ENCODE results near the gene C1QTNF2. TPM values are rescaled to one million over a fixed set of nuclear protein-coding genes. Genes with fewer than 3 reads are reported as not detected.

The C1QTNF2 gene
- polyA plus RNA-seq, 3 donors = 0.90 to 1.2 (median 0.98) TPM

DNA sequence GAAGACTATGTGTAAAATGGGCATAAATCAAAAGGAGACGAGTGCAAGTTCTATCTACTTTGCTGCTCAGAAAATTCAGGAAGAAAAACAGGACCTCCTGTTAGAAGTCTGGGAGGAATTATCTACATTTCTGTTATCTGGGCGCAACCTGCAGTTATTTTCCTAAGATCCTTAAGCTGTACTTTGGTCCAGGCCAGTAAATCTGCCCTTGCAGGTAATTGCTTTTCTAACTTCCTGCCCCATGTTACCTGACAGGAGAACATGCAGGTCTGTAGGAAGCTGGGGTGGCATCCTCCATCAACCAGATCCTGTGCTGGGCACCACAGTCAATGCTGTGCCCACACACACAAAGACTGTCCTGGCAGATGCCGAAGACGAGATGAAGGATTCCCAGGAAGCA lies 63.7 kb downstream of the C1QTNF2 start:
- DNase-seq (ENCODE audit: low read depth in 3 of 3, low spot score in 2 of 3) = no peak

GRCh38 chr5:160305319-160305718 lies 65.1 kb downstream of the C1QTNF2 start:
- no peak for DNase-seq (ENCODE audit: low read depth in 3 of 3, low spot score in 2 of 3)

GRCh38 chr5:160303690-160304089 lies 66.7 kb downstream of the C1QTNF2 start:
- no peak for DNase-seq (ENCODE audit: low read depth in 3 of 3, low spot score in 2 of 3)

- no peak for DNase-seq (ENCODE audit: low read depth in 3 of 3, low spot score in 2 of 3)
These were observed 72.2 kb downstream of the C1QTNF2 start for GRCh38 chr5:160298189-160298588.

- no peak for DNase-seq (ENCODE audit: low read depth in 3 of 3, low spot score in 2 of 3)
These were observed 72.7 kb downstream of the C1QTNF2 start for GRCh38 chr5:160297776-160298175.

Other genes starting within 250 kb of the C1QTNF2 start
- under 1 TPM in 1 of 3 donors, not detected in 2; 0.23 TPM for gene FABP6, start 141.1 kb downstream of the C1QTNF2 start, polyA plus RNA-seq (ENCODE audit: insufficient read length in 3 of 3)
- gene CCNJL, start 58.1 kb downstream of the C1QTNF2 start, polyA plus RNA-seq (ENCODE audit: insufficient read length in 3 of 3) = 1 to 10 TPM; 7.0 to 8.5 (median 7.2) TPM
- gene FAM200C, start 29.4 kb upstream of the C1QTNF2 start, polyA plus RNA-seq (ENCODE audit: insufficient read length in 3 of 3) = 10 to 100 TPM; 13.4 to 15.3 (median 14.5) TPM
- gene SLU7, start 48.5 kb upstream of the C1QTNF2 start, polyA plus RNA-seq (ENCODE audit: insufficient read length in 3 of 3) = 10 to 100 TPM; 82.8 to 89.6 (median 83.6) TPM
- 10 to 100 TPM; 68.5 to 72.3 (median 71.7) TPM for gene PTTG1, start 51.2 kb upstream of the C1QTNF2 start, polyA plus RNA-seq (ENCODE audit: insufficient read length in 3 of 3)

Data from right renal cortex interstitium (tissue), 3 donors.